Keratinocyte (primary cell): ENCODE results near the gene RBM42. TPM values are rescaled to one million over a fixed set of nuclear protein-coding genes. Genes with fewer than 3 reads are reported as not detected.

Source experiments
- DNase-seq: peaks from one replicate; pipeline ENCODE4 v3.0.0-alpha.2; 2011; ENCODE audit warnings: low read depth, missing footprints, low spot score
- FAIRE-seq: peaks from 2 replicates; lab custom pipeline; 2011; peaks lifted over from hg19 to GRCh38; lab: Jason Lieb, UNC
- H2AFZ ChIP-seq: 2 replicates; pipeline ENCODE4 v1.6.0; 2012; ENCODE audit warnings: low read length, control low read depth, inconsistent platforms; ENCODE audit not compliant: control insufficient read depth
- H3K27ac ChIP-seq: 2 replicates; pipeline ENCODE4 v1.5.1; 2011; ENCODE audit warnings: low read length; ENCODE audit not compliant: control insufficient read depth, insufficient read depth
- H3K27me3 ChIP-seq: 3 replicates; pipeline ENCODE4 v1.6.0; 2011; ENCODE audit warnings: low read length; ENCODE audit not compliant: control insufficient read depth, insufficient read depth; ENCODE audit errors: extremely low read depth
- H3K36me3 ChIP-seq, 2 experiments: 2 replicates in 1 of 2; 3 replicates in 1 of 2; pipeline ENCODE4 v1.5.1; 2011; ENCODE audit warnings: low read length in 2 of 2, mild to moderate bottlenecking in 1 of 2; ENCODE audit not compliant: control insufficient read depth in 2 of 2, insufficient read depth in 2 of 2; ENCODE audit errors: extremely low read depth in 1 of 2
- H3K4me1 ChIP-seq: 3 replicates; pipeline ENCODE4 v1.5.1; 2011; ENCODE audit warnings: low read length; ENCODE audit not compliant: control insufficient read depth, insufficient read depth; ENCODE audit errors: extremely low read depth
- H3K4me2 ChIP-seq: 3 replicates; pipeline ENCODE4 v1.6.0; 2011; ENCODE audit warnings: low read depth, low read length; ENCODE audit not compliant: control insufficient read depth, insufficient read depth; ENCODE audit errors: extremely low read depth
- H3K4me3 ChIP-seq, 3 experiments: fragments of 200-600 bp in 1 of 3; sonication (generic) in 1 of 3; 2 replicates in 2 of 3; 3 replicates in 1 of 3; pipeline ENCODE4 v1.5.1; 2011 to 2016; ENCODE audit warnings: low read length in 3 of 3, mild to moderate bottlenecking in 3 of 3, control low read depth in 2 of 3, inconsistent platforms in 1 of 3, low read depth in 1 of 3, mixed read lengths in 1 of 3, mixed run types in 1 of 3, moderate library complexity in 1 of 3; ENCODE audit not compliant: control insufficient read depth in 2 of 3, insufficient read depth in 2 of 3; ENCODE audit errors: extremely low read depth in 1 of 3
- H3K79me2 ChIP-seq: 2 replicates; pipeline ENCODE4 v1.6.0; 2012; ENCODE audit warnings: low read length; ENCODE audit not compliant: control insufficient read depth, insufficient read depth
- H3K9ac ChIP-seq: 3 replicates; pipeline ENCODE4 v1.6.0; 2011; ENCODE audit warnings: low read length; ENCODE audit not compliant: control insufficient read depth, insufficient read depth; ENCODE audit errors: extremely low read depth
- H3K9me1 ChIP-seq: 3 replicates; pipeline ENCODE4 v1.6.0; 2011; ENCODE audit warnings: low read length; ENCODE audit not compliant: control insufficient read depth, insufficient read depth; ENCODE audit errors: extremely low read depth
- H3K9me3 ChIP-seq: 2 replicates; pipeline ENCODE4 v1.5.1; 2012; ENCODE audit warnings: low read depth, low read length; ENCODE audit not compliant: control insufficient read depth
- H4K20me1 ChIP-seq: 3 replicates; pipeline ENCODE4 v1.6.0; 2011; ENCODE audit warnings: low read length; ENCODE audit not compliant: control insufficient read depth, insufficient read depth; ENCODE audit errors: extremely low read depth
- EZH2 ChIP-seq: IDR thresholded peaks from one replicate; pipeline ENCODE4 v1.6.1; 2012; ENCODE audit warnings: inconsistent platforms, mild to moderate bottlenecking, low read length, moderate library complexity
- dilution Hi-C: fragments of 300-500 bp; cut with MboI; formaldehyde crosslinking; loops from one replicate; pipeline ENCODE4 v1.7.0; 2020; ENCODE audit warnings: low sequenced_read_pairs; ENCODE audit not compliant: extremely low pct_ligation_motif_present
- polyA plus RNA-seq, 5 experiments: library from polyadenylated mRNA; depleted of rRNA in 3 of 5; stranded (reverse) in 3 of 5; stranded (forward) in 1 of 5; unstranded in 1 of 5; fragments of >200 nt; gene quantifications; 1 replicate in 1 of 5; 2 replicates in 3 of 5; 3 replicates in 1 of 5; pipeline versions ENCODE4 v1.2.1 to v1.2.3, GENCODE V29; 2011 to 2012; ENCODE audit warnings: missing spikeins in 2 of 5, low read depth in 1 of 5, low replicate concordance in 1 of 5
- TF ChIP-seq, protein P1 (sequence below), 3 experiments: IDR thresholded peaks in 1 of 3; conservative IDR thresholded peaks in 1 of 3; optimal IDR thresholded peaks in 1 of 3; 2 replicates in 2 of 3; 3 replicates in 1 of 3; pipeline versions ENCODE3 to v1.5.1; 2011; ENCODE audit warnings: low read length in 3 of 3, mild to moderate bottlenecking in 3 of 3, moderate library complexity in 2 of 3, control low read depth in 1 of 3, inconsistent platforms in 1 of 3; ENCODE audit not compliant: insufficient read depth in 2 of 3; ENCODE audit errors: extremely low read depth in 1 of 3

The RBM42 gene
- polyA plus RNA-seq, 1 donor (not counting 4 experiments of a cell fraction or from before 2014, with no cell fraction given), result 29.8 TPM

DNA sequence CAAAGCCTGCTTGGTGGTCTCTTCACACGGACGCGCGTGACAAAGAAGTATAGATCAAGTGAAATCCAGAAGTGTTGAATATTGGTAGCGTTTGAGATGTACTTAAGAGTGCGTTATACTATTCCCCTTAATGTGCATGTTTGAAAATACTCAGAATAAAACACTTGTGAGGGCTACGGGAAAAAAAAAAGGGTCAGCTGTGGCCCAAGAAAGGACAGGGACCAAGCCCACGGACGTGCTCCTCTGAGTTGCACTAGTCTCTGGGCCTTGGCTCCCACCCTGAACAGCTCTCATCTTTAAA is 622 bp upstream of the RBM42 start:
- no peaks in the 10 kb centered on the region for H3K27me3 ChIP-seq
- no peaks in the 10 kb centered on the region for H3K9me3 ChIP-seq
- peak overlapping the region; percentile 81 for H3K4me2 ChIP-seq
- peaks cover 18% of the 10 kb centered on the region for H3K79me2 ChIP-seq
- dilution Hi-C loops, result no loop called here
- TF ChIP-seq, protein P1, sequence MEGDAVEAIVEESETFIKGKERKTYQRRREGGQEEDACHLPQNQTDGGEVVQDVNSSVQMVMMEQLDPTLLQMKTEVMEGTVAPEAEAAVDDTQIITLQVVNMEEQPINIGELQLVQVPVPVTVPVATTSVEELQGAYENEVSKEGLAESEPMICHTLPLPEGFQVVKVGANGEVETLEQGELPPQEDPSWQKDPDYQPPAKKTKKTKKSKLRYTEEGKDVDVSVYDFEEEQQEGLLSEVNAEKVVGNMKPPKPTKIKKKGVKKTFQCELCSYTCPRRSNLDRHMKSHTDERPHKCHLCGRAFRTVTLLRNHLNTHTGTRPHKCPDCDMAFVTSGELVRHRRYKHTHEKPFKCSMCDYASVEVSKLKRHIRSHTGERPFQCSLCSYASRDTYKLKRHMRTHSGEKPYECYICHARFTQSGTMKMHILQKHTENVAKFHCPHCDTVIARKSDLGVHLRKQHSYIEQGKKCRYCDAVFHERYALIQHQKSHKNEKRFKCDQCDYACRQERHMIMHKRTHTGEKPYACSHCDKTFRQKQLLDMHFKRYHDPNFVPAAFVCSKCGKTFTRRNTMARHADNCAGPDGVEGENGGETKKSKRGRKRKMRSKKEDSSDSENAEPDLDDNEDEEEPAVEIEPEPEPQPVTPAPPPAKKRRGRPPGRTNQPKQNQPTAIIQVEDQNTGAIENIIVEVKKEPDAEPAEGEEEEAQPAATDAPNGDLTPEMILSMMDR (optimal IDR thresholded peaks at IDR 0.05 in 1 of 3, IDR thresholded peaks at IDR 0.05 in 1 of 3, conservative IDR thresholded peaks at IDR 0.05 in 1 of 3; ENCODE audit: extremely low read depth in 1 of 3, insufficient read depth in 2 of 3, low read length in 3 of 3), result no peak
- no peak for TF ChIP-seq EZH2
- FAIRE-seq (no peak), DNase-seq (no peak)
- H3K4me3 ChIP-seq, result peak overlapping the region; percentile 80 to 98 (median 92)
- H4K20me1 ChIP-seq, result no peaks in the 10 kb centered on the region
- H2AFZ ChIP-seq, result peak overlapping the region; percentile 58
- no peaks in the 10 kb centered on the region for H3K9me1 ChIP-seq
- peak overlapping the region; percentile 96 for H3K9ac ChIP-seq
- peaks cover 20 to 21% of the 10 kb centered on the region in 2 experiments for H3K36me3 ChIP-seq
- H3K4me1 ChIP-seq, result peaks cover 10% of the 10 kb centered on the region
- H3K27ac ChIP-seq, result peak overlapping the region; percentile 86

DNA sequence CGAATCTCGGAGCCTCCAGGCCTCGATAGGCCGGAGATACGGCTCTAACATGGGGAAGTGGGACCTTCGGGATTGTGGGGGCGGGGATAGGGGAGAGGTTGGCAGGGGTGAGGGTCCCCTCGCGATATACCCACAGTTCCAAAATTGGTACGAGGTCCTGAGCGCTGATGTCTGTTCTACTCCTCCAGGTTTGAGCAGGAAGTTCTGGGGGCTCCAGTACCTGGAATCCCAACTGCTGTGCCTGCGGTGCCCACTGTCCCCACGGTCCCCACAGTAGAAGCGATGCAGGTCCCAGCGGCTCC is 447 bp downstream of the RBM42 start:
- peaks cover 10% of the 10 kb centered on the region for H3K4me1 ChIP-seq
- no peak for TF ChIP-seq EZH2
- TF ChIP-seq, protein P1 (optimal IDR thresholded peaks at IDR 0.05 in 1 of 3, IDR thresholded peaks at IDR 0.05 in 1 of 3, conservative IDR thresholded peaks at IDR 0.05 in 1 of 3; ENCODE audit: extremely low read depth in 1 of 3, insufficient read depth in 2 of 3, low read length in 3 of 3), result no peak
- FAIRE-seq, result no peak
- peak overlapping the region; percentile 86 for H3K27ac ChIP-seq
- peak overlapping the region; percentile 82 for H2AFZ ChIP-seq
- H3K9me1 ChIP-seq, result no peaks in the 10 kb centered on the region
- no peak for DNase-seq
- no peaks in the 10 kb centered on the region for H4K20me1 ChIP-seq
- H3K4me2 ChIP-seq, result peak overlapping the region; percentile 100
- H3K79me2 ChIP-seq, result peaks cover 18% of the 10 kb centered on the region
- H3K4me3 ChIP-seq, result peak overlapping the region; percentile 80 to 98 (median 92)
- H3K36me3 ChIP-seq, result peaks cover 23% of the 10 kb centered on the region in 2 experiments
- H3K9me3 ChIP-seq, result no peaks in the 10 kb centered on the region
- no peaks in the 10 kb centered on the region for H3K27me3 ChIP-seq
- dilution Hi-C loops, result no loop called here
- H3K9ac ChIP-seq, result peak overlapping the region; percentile 96
